ENCODE measurements around the gene RASAL2.
"Not testable (repeated sequence)": the region's sequence is repeated elsewhere in the genome, so short reads cannot be mapped to it uniquely, and the experiment has no call there.

The RASAL2 gene

DNA sequence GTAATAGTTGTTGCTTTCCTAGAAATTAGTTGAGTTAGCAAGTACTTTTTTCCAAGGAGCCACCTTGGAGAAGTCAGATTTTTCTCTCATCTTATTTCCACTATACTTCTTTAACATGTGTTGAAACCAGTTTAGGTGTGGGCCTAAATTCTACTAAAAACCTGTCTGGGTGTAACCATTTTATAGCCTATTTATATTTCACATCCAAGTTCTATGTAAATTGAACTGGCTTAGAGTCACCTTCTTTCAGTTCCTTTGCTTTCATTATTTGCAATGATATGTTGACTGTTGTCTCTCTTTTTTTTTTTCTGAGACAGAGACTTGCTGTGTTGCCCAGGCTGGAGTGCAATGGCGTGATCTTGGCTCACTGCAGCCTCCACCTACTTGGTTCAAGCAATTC lies 207.2 kb downstream of the RASAL2 start:
- no peak for DNase-seq

DNA sequence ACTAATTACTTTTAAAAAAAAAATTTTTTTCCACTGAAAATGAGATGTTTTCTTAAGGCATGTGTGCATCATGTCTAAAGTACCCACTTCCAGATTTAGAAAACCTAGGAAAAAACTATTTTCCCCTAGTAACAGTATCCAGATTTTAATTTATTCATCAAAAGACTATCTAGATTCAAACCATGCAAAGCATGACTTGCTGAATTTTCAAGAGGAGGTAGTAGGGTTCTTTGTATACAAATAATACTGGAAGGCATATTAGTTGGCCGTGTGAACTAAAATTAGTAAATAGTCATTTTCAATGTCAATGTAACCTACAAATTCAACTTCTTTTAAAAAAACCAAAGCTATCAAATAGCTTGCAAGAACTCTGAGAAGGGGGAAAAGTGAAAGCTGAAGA lies 213.4 kb downstream of the RASAL2 start:
- no peak for DNase-seq

DNA sequence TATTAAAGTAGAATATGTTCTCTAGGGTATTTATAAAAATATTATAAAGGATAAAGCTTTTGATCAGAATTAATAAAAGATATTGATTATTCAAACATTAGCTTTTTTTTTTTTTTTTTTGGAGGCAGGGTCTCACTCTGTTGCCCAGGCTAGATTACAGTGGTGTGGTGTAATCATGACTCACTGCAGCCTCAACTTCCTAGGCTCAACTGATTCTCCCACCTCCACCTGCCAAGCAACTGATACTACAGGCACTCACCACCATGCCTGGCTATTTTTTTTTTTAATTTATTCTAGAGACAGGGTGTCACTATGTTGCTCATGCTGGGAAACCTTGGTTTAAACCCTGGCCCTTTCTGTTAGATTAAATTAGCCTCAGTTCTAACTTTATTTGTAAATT lies 214.5 kb downstream of the RASAL2 start:
- DNase-seq: no peak

DNA sequence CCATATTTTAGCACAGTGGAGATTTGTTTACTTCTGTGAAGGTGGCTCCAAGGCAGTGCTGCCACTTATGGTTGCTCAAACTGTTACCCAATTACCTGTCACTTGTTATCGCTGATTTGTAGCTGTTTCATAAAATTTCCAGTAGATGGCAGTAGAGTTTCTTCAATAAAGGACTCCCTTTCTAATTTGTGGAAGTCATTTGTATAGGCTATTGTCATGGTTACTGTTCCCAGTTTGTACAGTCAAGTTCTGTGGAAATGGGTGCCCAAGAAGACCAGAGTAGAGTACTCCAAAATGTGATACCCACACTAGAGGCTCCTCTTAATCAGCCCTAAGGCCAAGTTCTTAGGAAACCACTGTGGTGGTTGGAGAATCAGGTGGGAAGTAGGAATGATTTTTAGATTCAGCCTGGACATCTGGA lies 216.8 kb downstream of the RASAL2 start:
- DNase-seq: no peak

DNA sequence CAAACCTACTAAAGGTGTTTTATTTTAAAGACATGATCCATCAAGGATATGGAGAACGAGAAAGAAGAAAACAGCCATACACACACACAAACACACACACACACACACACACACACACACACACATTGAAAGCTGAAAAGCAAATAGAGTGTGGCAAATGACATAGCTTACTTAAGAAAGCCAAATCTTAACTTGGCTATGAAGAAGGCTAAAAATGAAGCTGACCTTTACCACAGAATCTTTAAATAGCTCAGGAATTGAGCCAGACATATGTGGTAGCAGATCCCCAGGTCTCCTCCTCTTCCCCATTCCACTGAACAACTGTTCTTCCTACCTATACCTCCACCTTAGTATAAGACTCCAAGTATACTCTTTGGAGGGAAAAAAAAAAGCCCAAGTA lies 217.3 kb downstream of the RASAL2 start:
- DNase-seq: no peak

DNA sequence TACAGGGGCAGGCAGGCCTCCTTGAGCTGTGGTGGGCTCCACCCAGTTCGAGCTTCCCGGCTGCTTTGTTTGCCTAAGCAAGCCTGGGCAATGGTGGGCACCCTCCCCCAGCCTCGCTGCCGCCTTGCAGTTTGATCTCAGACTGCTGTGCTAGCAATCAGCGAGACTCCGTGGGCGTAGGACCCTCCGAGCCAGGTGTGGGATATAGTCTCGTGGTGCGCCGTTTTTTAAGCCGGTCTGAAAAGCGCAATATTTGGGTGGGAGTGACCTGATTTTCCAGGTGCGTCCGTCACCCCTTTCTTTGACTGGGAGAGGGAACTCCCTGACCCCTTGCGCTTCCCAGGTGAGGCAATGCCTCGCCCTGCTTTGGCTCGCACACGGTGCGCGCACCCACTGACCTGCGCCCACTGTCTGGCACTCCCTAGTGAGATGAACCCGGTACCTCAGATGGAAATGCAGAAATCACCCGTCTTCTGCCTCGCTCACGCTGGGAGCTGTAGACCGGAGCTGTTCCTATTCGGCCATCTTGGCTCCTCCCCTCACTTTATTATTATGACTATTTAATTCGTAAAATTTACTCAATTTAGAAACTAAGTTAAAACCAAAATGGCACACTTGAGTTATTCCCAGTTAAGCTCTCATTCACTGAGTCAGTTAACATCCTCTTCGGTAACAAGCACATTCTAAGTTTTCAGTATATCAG lies 226.5 kb downstream of the RASAL2 start:
- not testable (repeated sequence) for DNase-seq

DNA sequence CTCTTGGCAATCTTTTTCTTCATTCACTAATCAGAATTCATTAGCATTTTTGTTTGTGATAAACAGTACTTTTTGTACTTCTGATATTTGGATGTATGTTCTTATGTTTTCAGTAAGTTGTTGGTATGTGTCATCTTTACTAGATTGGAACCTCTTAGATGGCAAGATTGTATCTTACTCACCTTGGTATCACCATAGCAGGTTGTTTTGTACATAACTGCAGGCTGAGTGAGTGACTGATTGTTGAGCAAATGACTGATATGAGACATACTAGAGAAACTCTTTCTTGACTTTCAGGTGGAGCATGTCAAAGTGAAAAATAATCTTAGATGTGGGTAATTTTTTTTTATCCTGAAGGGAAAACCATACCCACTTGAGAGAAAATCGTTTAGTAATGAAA lies 229.2 kb downstream of the RASAL2 start:
- DNase-seq: no peak

DNA sequence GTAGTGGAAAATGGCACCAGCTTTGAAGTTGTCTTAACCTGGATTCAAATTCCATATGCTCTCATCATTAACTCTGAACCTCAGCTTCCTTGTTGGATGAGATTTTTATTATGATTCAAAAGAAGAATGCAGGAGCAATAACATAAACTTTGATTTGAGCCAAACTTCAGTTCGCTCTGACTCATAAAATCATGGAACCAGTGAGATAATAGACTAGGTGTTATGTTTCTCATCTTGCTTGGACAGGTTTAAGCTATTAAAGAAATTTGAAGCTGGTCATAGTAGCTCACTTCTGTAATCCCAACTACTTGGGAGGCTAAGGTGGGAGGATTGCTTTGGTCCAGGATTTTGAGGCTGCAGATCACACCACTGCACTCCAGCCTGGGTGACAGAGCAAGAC lies 230.1 kb downstream of the RASAL2 start:
- DNase-seq: no peak

DNA sequence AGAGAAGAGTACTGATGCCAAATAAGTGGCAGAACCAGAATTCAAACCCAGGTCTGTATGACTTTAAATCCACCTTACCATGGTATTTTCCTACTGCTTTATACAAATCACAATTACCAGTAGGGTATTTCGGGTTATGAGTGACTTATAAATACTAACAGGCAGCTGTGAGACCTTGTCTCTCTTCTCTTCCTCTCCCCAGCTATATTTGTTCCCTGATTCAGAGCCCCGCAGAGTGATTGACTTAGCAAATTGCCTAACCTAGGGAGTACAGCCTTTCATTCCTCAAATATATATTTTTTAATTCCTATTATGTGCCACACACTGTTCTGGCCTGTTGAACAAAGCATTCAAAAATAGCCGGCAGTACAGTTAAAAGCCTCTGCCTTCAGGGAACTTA lies 234.8 kb downstream of the RASAL2 start:
- DNase-seq: no peak

DNA sequence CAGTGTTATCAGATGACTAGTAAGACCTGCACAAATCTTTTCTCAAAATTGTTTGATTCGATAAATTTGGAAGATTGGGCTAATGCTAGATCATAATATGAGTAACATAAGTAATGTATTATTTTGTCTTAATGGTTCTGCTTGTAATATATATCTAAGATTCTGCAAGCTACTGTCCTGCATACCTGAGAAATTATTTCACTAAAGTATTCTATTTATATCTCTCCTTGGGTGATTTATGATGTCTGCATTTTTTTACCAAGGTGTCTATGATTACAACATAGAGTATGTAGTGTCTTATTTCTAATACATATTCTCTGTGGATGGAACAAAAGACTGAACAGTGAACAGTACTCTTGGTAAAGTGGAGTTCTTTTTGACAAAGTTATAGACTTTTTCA lies 236.2 kb downstream of the RASAL2 start:
- no peak for DNase-seq

DNA sequence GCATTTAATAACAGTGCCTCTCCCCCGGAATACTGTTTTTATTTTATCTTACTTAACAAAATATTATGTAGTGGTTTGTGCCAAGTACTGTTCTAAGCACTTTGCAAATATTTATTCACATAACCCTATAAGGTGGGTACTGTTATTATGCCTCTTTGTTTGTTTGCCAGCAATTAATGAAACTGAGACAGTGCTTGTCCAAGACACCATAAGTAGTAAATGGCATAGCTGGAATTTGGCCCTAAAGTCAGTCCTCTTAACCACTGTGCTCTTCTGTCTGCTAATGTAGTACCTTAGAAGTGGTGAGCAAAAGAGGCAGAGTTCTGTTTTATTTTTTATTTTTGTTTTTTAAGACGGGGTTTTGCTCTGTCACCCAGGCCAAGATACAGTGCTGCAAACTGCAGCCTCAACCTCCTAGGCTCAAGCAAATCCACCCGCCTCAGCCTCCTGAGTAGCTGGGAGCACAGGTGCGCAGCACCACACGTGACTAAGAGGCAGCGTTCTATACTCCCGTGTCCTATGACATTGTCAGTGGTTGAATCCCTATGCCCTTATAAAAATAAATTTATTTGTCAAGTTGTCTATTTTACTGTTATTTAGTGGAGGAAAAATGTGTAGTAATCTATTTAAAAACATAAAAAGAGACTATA lies 237.1 kb downstream of the RASAL2 start:
- DNase-seq: no peak

DNA sequence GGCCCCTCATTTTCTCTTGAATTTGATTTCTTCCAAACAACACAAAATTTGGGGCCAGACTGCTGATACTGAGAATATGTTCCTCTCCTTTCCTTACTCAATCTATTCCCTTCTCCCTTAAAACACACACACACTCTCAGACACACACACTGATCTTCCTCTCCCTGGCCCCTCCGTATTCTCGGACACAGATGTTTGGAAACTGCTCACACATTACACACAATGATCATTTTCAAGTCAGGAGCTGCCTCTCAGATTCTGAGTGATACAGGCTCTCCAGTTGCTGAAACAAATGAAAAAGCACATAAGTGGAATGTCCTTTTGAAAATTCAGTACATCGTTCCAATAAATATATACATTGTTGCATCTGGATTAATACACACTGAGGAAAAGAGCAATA lies 241.5 kb downstream of the RASAL2 start:
- DNase-seq: no peak

DNA sequence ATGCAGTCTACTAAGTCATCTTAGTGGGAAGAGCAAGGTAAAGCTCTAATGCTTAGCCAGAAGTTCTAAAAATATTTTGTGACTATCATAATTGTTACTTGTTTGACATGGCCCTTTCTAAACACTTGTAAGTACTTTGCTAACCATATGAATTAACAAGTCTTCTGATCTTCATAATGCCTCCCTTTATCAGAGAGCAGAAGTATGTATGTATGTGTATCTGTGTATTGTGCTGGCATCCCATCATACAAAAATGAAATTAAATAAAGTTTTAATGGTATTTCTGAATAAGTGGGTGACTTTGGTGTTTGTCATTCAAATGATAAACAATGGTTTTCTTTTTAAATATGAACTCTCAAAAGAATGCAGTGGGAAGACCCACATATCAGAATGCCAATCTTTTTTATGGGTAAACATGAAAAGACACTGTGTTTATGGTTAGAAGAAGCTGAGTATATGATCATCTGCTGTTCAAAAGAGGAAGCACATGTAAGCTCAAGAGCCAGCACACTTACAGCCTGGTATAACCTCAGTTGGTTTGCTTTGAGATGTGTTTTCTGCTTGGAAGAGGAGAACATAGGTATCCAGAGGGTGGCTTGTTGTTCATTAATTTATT lies 243.3 kb downstream of the RASAL2 start:
- no peak for DNase-seq

DNA sequence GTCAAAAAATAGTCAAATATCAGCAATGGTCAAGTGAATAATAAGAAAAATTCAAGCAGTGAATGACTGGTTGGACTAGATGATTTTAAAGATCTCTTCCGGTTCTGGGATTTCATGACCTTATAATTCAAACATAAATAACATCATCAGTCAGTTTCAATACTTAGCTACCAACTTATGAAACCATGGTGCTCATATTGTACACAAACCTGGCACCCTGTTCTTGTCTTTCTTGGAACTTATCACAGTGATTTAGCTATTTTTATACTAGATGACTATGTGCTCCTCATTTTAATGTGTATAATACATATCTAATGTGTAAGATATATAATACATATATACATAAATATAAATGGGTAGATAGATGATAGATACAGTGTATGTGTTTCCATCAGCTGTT lies 245.9 kb downstream of the RASAL2 start:
- no peak for DNase-seq

DNA sequence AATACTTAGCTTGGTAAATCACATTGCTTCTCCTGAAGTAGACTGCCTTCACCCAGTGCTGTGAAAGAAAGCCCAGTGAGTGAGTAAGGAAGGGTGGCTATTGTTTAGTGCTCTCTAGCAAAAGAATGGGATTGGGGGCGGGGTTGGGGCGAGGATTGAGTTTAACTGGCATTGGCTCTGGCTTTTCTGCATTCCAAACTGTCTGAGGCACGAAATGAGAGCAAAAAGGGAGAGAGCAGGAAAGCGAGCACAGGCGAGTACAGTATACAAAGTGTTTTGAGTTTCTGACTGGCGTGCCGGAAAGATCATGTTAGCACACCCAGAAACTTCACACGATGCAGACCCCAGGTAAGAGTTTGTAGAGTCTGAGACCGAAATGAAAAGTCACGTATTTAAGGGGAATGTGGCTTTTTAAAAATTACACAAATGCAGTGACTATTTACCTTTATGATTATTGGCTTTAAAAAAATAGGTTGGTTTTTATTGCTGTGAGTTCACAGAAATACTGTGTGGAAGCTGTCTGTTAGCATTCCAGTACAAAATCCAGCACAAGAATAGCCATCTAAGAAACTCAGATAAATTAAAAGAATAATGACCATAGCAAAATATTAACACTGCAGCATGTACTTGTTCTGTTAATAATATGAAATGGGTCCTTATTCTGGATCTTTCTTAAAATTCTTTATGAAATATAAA lies 247.5 kb downstream of the RASAL2 start:
- no peak for DNase-seq

DNA sequence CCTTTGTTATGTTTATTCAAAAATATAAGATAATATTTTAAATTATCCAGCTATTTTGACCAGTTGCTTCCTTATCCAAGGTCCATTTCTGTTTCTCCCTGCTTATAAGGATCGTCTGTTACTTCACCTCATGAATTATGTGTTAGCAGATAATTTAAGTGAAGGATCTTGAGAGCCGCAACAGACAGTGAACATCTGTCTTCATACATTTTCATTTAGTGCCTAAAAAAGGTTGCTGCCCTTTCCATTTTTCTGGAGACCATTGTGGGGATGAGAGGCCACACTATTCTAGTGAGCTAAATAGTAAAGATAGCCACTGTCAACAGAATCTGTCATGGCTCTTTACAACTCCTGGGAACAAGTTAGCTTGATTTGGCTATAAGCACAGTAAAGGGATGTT lies 248.8 kb downstream of the RASAL2 start:
- DNase-seq: no peak

DNA sequence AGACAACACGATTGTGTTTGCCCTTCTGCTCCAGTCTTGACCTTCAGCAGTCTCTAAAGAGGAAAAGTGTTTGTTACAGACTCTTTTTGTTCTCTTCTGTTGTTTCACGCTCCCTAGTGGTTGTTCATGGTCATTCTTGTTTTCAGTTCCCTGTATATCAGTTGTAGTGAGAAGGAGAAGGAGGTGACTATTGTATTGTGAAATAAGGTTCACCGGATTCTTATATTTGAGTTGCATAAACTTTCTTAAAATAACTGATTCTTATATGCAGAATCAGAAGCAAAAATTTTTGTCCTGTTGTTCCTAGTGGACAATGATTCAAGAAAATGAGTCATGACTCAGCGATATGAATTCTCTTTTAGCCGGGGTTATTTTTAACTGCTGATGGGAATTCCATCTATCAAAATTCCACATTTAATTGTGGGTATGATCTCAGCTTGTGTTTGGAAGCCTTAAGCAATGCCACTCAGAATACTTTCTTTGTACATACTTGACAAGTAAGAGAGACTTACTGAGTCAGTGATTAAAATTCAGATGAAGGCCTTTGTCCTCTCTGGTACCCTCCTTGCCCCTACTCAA lies 250.7 kb downstream of the RASAL2 start:
- DNase-seq: no peak

DNA sequence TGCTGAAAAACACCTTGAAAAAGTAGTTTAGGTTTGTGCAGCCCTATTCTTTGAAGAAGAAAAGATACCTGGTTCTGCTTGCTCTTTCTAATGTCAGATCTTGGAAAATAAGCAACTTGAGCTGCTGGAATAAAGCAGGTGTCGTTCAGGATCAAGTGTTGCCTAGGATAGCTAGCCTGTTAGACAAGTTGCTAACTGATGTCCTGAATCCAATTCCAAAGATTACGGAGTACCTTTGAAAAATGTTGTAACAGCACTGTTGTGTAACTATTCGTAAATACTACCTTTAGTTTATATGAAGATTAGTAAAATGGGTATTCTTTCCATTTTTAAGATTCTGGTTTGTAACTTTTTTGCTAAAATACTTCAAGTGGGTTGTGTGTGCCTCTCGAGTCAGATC lies 251.3 kb downstream of the RASAL2 start:
- DNase-seq: no peak

DNA sequence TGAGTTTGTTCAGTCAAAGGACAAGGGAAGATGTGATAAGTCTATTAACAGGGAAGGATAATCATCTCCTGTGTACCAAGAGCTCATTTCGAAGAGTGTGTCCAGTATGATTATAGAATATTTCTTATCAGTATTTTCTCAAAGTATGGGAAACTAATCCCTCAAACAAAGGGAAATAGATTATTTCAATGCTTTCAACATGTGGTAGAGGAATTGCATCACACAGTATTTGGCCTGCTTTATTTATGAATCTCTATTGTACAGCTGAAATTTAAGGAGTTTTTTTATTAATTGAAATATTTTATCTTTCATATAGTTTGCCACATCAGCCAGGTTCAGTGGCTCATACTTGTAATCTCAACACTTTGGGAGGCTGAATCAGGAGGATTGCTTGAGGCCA lies 251.9 kb downstream of the RASAL2 start:
- DNase-seq: no peak

DNA sequence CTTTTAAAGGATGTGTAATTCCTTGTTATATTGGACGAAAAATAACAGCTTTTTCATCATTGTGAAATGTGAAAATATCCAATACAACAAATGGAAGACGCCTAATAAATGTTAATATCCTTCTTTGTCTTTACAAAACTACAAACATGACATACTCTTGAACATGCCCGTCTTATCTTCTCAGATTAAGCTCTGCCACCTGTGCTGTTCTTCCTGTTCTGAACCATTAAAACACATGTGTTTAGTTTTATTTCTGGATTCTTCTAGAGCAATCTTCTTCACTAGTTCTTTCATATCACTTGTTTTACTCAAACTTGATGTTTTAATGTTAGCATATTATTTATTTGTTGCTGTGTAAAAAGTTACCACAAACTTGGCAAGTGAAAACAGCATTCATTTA lies 255.9 kb downstream of the RASAL2 start:
- no peak for DNase-seq

DNA sequence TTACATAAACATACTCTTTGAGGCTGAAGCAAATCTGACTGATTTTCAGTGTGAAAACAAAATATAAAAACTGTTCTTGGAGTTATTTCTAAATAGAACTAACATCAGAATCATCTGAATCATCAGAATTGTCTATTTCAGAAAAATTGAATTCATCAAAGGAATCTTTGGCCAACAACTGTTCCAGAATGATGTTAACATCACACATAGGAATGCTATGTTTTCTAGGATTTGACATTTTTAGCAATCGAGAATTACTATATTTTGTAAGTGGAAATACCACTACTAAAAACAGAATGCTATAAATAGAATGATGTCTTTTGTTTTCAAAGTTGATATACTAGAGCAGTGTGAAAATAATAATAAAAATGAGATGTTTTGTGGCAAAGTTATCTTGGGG lies 258.0 kb downstream of the RASAL2 start:
- not testable (repeated sequence) for DNase-seq

DNA sequence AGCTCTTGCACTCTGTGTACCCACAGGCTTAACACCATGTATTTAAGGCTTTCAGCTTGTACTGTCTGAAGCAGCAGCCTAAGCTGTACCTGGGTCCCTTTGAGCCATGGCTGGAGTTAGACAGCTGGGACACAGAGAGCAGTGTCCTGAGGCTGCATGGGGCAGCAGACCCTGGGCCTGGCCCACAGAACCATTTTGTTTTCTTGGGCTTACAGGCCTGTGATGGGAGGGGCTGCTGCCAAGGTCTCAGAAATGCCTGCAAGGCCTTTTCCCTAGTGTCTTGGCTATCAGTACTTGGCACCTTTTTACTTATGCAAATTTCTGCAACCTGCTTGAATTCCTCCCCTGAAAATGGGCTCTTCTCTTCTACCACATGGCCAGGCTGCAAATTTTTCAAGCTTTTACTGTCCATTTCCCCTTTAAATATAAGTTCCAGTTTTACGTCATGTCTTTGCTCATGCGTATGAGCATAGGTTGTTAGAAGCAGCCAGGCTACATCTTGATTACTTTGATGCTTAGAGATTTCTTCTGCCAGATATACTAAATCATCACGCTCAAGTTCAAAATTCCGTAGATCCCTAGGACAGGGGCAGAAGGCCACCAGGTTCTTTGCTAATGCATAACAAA lies 259.0 kb downstream of the RASAL2 start:
- DNase-seq: no peak

DNA sequence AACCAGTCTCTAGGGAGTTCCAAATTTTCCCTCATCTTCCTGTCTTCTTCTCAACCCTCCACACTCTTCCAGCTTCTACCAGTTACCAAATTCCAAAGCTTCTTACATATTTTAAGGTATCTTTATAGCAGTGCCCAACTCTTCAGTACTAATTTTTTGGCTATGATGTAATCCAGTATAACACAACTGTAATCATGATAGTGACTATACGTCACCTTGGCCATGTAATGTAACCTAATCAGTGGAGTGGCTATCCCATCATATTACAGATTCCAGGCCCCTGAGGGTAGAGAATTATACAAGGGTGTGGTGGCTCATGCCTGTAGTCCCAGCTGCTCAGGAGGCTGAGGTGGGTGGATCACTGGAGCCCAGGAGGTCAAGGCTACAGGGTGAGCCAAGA lies 259.6 kb downstream of the RASAL2 start:
- DNase-seq: no peak
